K562 (cell line): ENCODE results near the gene MPRIP. TPM values are rescaled to one million over a fixed set of nuclear protein-coding genes. Genes with fewer than 3 reads are reported as not detected.

Experiments
- CXXC5 ChIP-seq: fragments of 250-450 bp; sonication (Bioruptor Pico); IDR thresholded peaks from 2 replicates; pipeline ENCODE4 v1.8.0; 2022; ENCODE audit warnings: inconsistent platforms, mild to moderate bottlenecking, moderate library complexity
- EWSR1 ChIP-seq: fragments of 450-650 bp; IDR thresholded peaks from 2 replicates; pipeline ENCODE4 v1.6.1; 2018; ENCODE audit warnings: borderline replicate concordance, mild to moderate bottlenecking, low read depth, moderate library complexity; ENCODE audit not compliant: partially characterized antibody
- JUN ChIP-seq, 2 experiments: sonication (generic) in 1 of 2; formaldehyde crosslinking in 1 of 2; IDR thresholded peaks; 2 replicates each; pipeline versions ENCODE4 v1.6.1 to v1.8.0; 2012 to 2022; ENCODE audit warnings: borderline replicate concordance in 2 of 2, mild to moderate bottlenecking in 2 of 2, improper control_type of control experiment in 1 of 2, low read depth in 1 of 2, low read length in 1 of 2, missing genetic modification reagents in 1 of 2
- PTTG1 ChIP-seq: fragments of 450-650 bp; IDR thresholded peaks from 2 replicates; pipeline ENCODE4 v1.6.1; 2016; ENCODE audit warnings: low read depth, mild to moderate bottlenecking, missing genetic modification characterization, missing compliant biosample characterization
- TBP ChIP-seq: optimal IDR thresholded peaks from 2 replicates; pipeline ENCODE3; 2011; ENCODE audit warnings: low read depth, low read length, improper control_type of control experiment
- XRCC3 ChIP-seq: fragments of 450-650 bp; IDR thresholded peaks from 2 replicates; pipeline ENCODE4 v1.6.1; 2017; ENCODE audit warnings: mild to moderate bottlenecking, moderate library complexity
- polyA plus RNA-seq, 8 experiments: library from polyadenylated mRNA; depleted of rRNA in 4 of 8; stranded (reverse) in 5 of 8; unstranded in 3 of 8; fragments of >200 nt; fragmentation: Nextera tagmentation in 2 of 8; fragmentation: Illumina TruSeq in 1 of 8; extraction: Ambion mirVana in 2 of 8; extraction: Trizol in 1 of 8; gene quantifications; 2 replicates each; pipeline versions ENCODE4 v1.2.1 to v1.2.3, GENCODE V29; 2011 to 2014; ENCODE audit warnings: inconsistent platforms in 1 of 8, missing spikeins in 1 of 8
- total RNA-seq, 7 experiments: library from RNA; depleted of rRNA in 6 of 7; stranded (reverse); fragments of >200 nt in 6 of 7; fragmentation: Illumina TruSeq in 2 of 7; extraction: Trizol in 2 of 7; gene quantifications; 2 replicates each; pipeline versions ENCODE4 v1.2.1 to v1.2.3, GENCODE V29; 2011 to 2021; ENCODE audit warnings: low replicate concordance in 1 of 7
- TF ChIP-seq, protein P1 (sequence below), 2 experiments: fragments of 450-650 bp in 1 of 2; sonication (generic) in 1 of 2; formaldehyde crosslinking in 1 of 2; IDR thresholded peaks; 2 replicates each; pipeline versions ENCODE4 v1.7.1 to v1.9.0; 2016 to 2022; ENCODE audit warnings: inconsistent platforms in 1 of 2, mild to moderate bottlenecking in 1 of 2, missing genetic modification reagents in 1 of 2
- TF ChIP-seq, protein P2 (sequence below): sonication (generic); formaldehyde crosslinking; IDR thresholded peaks from 2 replicates; pipeline ENCODE4 v1.5.0; 2020; ENCODE audit warnings: missing genetic modification reagents
- TF ChIP-seq, protein P3 (sequence below): fragments of 450-650 bp; IDR thresholded peaks from 2 replicates; pipeline ENCODE4 v1.6.1; 2018; ENCODE audit warnings: mild to moderate bottlenecking, low read depth; ENCODE audit not compliant: partially characterized antibody
- TF ChIP-seq, protein P4 (sequence below): IDR thresholded peaks from 3 replicates; pipeline ENCODE4 v1.6.1; 2011; ENCODE audit warnings: borderline replicate concordance, mild to moderate bottlenecking, moderate library complexity; ENCODE audit not compliant: insufficient read length; ENCODE audit errors: extremely low read depth

Gene MPRIP
- total and polyA plus RNA-seq, 9 of the 15 experiments (the other 6 are each of a cell fraction or from before 2014, with no cell fraction given) = 10.0 to 72.6 (median 30.1) TPM

DNA sequence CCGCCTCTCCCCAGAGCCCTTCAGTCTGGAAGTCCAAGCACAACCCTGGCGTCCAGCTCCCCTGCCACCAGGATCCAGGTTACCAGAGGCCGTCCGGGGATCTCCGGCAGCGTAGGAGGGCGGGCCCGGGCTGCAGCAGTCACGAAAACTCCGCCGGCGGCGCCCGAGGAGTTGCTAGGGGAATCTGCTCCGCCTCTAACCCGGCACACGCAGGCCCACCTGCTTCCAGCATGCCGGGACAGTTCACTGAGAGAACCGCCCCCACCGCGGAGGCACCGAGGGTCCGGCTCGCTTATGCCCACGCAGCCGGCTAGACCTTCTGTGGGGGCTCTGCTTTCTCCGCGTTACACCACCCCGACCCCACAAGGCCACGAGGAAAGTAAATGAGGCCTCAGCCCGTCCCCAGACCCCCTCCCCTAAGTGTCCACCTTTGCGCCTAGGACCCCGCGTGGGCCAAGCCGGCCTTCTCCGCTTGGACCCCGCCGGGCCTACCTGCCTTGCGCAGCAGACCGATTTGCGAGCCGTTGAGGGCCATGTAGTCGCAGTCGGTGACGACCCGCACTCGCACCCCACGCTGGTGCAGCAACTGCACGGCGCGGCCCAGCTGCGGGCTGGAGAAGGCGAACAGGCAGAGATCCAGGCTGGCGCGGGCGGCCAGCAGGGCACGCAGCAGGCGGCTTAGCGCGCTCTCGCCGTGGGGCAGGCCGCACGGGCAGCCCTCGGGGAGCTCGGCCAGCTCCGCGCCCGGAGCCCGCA, 163.3 kb downstream of the MPRIP start (continued):
- TF ChIP-seq, protein P1, sequence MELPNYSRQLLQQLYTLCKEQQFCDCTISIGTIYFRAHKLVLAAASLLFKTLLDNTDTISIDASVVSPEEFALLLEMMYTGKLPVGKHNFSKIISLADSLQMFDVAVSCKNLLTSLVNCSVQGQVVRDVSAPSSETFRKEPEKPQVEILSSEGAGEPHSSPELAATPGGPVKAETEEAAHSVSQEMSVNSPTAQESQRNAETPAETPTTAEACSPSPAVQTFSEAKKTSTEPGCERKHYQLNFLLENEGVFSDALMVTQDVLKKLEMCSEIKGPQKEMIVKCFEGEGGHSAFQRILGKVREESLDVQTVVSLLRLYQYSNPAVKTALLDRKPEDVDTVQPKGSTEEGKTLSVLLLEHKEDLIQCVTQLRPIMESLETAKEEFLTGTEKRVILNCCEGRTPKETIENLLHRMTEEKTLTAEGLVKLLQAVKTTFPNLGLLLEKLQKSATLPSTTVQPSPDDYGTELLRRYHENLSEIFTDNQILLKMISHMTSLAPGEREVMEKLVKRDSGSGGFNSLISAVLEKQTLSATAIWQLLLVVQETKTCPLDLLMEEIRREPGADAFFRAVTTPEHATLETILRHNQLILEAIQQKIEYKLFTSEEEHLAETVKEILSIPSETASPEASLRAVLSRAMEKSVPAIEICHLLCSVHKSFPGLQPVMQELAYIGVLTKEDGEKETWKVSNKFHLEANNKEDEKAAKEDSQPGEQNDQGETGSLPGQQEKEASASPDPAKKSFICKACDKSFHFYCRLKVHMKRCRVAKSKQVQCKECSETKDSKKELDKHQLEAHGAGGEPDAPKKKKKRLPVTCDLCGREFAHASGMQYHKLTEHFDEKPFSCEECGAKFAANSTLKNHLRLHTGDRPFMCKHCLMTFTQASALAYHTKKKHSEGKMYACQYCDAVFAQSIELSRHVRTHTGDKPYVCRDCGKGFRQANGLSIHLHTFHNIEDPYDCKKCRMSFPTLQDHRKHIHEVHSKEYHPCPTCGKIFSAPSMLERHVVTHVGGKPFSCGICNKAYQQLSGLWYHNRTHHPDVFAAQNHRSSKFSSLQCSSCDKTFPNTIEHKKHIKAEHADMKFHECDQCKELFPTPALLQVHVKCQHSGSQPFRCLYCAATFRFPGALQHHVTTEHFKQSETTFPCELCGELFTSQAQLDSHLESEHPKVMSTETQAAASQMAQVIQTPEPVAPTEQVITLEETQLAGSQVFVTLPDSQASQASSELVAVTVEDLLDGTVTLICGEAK (IDR thresholded peaks at IDR 0.05) = 0 out of 2 replicates have a peak, but pooled peaks have one; percentile 59
- TF ChIP-seq, protein P1 (CRISPR knock-in tag; IDR thresholded peaks at IDR 0.05) = 0 out of 2 replicates have a peak, but pooled peaks have one; percentile 6
- TF ChIP-seq JUN (IDR thresholded peaks at IDR 0.05; ENCODE audit: borderline replicate concordance, low read depth, low read length) (no peak), JUN (CRISPR knock-in tag; IDR thresholded peaks at IDR 0.05; ENCODE audit: borderline replicate concordance) (0 out of 2 replicates have a peak, but pooled peaks have one; percentile 66), CXXC5 (no peak), PTTG1 (tag) (no peak), XRCC3 (no peak), TBP (no peak), EWSR1 (no peak)
- TF ChIP-seq, protein P2, sequence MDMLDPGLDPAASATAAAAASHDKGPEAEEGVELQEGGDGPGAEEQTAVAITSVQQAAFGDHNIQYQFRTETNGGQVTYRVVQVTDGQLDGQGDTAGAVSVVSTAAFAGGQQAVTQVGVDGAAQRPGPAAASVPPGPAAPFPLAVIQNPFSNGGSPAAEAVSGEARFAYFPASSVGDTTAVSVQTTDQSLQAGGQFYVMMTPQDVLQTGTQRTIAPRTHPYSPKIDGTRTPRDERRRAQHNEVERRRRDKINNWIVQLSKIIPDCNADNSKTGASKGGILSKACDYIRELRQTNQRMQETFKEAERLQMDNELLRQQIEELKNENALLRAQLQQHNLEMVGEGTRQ (CRISPR knock-in tag) = no peak
- TF ChIP-seq, protein P3, sequence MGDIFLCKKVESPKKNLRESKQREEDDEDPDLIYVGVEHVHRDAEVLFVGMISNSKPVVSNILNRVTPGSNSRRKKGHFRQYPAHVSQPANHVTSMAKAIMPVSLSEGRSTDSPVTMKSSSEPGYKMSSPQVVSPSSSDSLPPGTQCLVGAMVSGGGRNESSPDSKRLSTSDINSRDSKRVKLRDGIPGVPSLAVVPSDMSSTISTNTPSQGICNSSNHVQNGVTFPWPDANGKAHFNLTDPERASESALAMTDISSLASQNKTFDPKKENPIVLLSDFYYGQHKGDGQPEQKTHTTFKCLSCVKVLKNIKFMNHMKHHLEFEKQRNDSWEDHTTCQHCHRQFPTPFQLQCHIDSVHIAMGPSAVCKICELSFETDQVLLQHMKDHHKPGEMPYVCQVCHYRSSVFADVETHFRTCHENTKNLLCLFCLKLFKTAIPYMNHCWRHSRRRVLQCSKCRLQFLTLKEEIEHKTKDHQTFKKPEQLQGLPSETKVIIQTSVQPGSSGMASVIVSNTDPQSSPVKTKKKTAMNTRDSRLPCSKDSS = no peak
- TF ChIP-seq, protein P4, sequence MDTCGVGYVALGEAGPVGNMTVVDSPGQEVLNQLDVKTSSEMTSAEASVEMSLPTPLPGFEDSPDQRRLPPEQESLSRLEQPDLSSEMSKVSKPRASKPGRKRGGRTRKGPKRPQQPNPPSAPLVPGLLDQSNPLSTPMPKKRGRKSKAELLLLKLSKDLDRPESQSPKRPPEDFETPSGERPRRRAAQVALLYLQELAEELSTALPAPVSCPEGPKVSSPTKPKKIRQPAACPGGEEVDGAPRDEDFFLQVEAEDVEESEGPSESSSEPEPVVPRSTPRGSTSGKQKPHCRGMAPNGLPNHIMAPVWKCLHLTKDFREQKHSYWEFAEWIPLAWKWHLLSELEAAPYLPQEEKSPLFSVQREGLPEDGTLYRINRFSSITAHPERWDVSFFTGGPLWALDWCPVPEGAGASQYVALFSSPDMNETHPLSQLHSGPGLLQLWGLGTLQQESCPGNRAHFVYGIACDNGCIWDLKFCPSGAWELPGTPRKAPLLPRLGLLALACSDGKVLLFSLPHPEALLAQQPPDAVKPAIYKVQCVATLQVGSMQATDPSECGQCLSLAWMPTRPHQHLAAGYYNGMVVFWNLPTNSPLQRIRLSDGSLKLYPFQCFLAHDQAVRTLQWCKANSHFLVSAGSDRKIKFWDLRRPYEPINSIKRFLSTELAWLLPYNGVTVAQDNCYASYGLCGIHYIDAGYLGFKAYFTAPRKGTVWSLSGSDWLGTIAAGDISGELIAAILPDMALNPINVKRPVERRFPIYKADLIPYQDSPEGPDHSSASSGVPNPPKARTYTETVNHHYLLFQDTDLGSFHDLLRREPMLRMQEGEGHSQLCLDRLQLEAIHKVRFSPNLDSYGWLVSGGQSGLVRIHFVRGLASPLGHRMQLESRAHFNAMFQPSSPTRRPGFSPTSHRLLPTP = no peak
- TF ChIP-seq, all 486 proteins: peak for 26
